Esophagus squamous epithelium (tissue), 4 donors: ENCODE results near the gene RPH3AL.

Experiments used
- CTCF ChIP-seq, 6 experiments: fragments of 450-650 bp in 4 of 6; fragments of 200-600 bp in 2 of 6; sonication (generic) in 2 of 6; IDR thresholded peaks; one replicate each; pipeline ENCODE4 v1.5.1; 2016 to 2019; ENCODE audit warnings: antibody characterized with exemption in 6 of 6, mild to moderate bottlenecking in 4 of 6, moderate library complexity in 4 of 6
- POLR2A ChIP-seq, 4 donors: fragments of 450-650 bp; IDR thresholded peaks; one replicate each; pipeline ENCODE4 v1.6.1; 2017; ENCODE audit warnings: antibody characterized with exemption in 4 of 4, mild to moderate bottlenecking in 4 of 4, moderate library complexity in 3 of 4

GRCh38 chr17:303168-303567 lies 49.4 kb downstream of the RPH3AL start:
- TF ChIP-seq POLR2A (IDR thresholded peaks at IDR 0.05) (no peak), CTCF (IDR thresholded peaks at IDR 0.05) (no peak)
